Measurements from ENCODE around the gene PPP2CA. TPM values are rescaled to one million over a fixed set of nuclear protein-coding genes. Genes with fewer than 3 reads are reported as not detected.
"Not testable (repeated sequence)": the region's sequence is repeated elsewhere in the genome, so short reads cannot be mapped to it uniquely, and the experiment has no call there.

PPP2CA gene
- total RNA-seq, 2 donors from 2014 or later = 137 to 147 TPM

- no peak for TF ChIP-seq CTCF (IDR thresholded peaks at IDR 0.05)
- H3K4me3 ChIP-seq = no peak overlapping the region
- H3K27me3 ChIP-seq = no peaks in the 10 kb centered on the region
- H3K36me3 ChIP-seq = no peaks in the 10 kb centered on the region
- DNase-seq (ENCODE audit: low spot score) = no peak
- H3K4me1 ChIP-seq = no peaks in the 10 kb centered on the region
- peaks cover 0 to 19% of the 10 kb centered on the region in 2 donors for H3K9me3 ChIP-seq
- no peak overlapping the region for H3K27ac ChIP-seq
Measured at GRCh38 chr5:134267366-134268018, 41.6 kb upstream of the PPP2CA start.

DNA sequence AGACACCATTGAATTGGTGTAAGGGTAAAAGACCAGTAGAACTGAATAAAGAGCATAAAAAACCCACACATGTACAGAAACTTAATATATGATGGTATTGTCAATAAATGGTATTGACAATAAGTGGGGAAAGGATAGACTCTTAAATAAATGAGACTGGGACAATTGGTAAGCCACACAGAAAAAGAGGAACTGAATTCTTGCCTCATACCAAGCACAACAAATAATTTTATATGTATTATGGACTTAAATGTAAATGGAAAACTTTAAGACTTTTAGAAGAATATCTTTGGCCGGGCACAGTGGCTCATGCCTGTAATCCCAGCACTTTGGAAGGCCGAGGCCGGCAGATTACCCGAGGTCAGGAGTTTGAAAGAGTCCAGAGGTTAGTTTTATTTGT lies 37.9 kb upstream of the PPP2CA start:
- no peak for DNase-seq (ENCODE audit: low spot score)
- H3K36me3 ChIP-seq = no peaks in the 10 kb centered on the region
- no peaks in the 10 kb centered on the region for H3K27me3 ChIP-seq
- H3K9me3 ChIP-seq = peaks cover 0 to 14% of the 10 kb centered on the region in 2 donors
- no peak for TF ChIP-seq CTCF (IDR thresholded peaks at IDR 0.05)
- H3K4me1 ChIP-seq = no peaks in the 10 kb centered on the region
- H3K4me3 ChIP-seq = no peak overlapping the region
- H3K27ac ChIP-seq = no peak overlapping the region

DNA sequence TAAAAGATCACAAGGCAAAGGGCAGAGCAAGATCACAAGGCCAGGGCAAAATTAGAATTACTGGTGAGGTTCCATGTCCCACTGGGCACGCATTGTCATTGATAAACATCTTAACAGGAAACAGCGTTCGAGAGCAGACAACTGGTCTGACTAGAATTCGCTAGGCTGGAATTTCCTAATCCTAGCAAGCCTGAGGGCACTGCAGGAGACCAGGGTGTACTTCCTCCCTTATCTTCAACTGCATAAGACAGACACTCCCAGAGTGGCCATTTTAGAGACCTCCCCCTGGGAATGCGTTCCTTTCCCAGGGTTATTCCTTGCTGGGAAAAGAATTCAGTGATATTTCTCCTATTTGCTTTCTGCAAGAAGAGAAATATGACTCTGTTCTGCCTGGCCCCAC lies 36.8 kb upstream of the PPP2CA start:
- H3K4me3 ChIP-seq; H3K36me3 ChIP-seq; H3K27me3 ChIP-seq; DNase-seq (ENCODE audit: low spot score); H3K4me1 ChIP-seq; H3K27ac ChIP-seq: not testable (repeated sequence)
- H3K9me3 ChIP-seq = peaks cover 0 to 14% of the 10 kb centered on the region in 2 donors

DNA sequence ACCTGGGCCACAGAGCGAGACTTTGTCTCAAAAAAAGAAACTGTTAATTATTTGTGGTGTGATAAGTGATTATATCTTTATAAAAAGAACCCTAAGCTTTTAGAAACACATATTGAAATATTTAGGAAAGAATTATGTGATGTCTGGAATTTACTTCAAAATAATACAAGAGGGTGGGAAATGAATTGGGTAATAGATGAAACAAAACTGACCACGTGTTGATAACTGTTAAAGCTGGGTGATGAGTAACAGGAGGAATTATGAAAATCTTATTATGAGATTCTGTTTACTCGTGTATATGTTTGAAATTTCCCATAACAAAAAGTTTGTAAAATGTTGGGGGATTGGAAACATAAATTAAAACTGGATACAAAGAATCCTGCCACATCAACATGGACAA lies 33.0 kb upstream of the PPP2CA start:
- Histone ChIP-seq H3K27me3 (no peaks in the 10 kb centered on the region), H3K27ac (no peak overlapping the region), H3K4me3 (no peak overlapping the region), H3K36me3 (no peaks in the 10 kb centered on the region), H3K9me3 (peaks cover 0 to 9% of the 10 kb centered on the region in 2 donors), H3K4me1 (peaks cover 0 to 18% of the 10 kb centered on the region in 2 donors)
- no peak for TF ChIP-seq CTCF (IDR thresholded peaks at IDR 0.05)
- no peak for DNase-seq (ENCODE audit: low spot score)

- TF ChIP-seq CTCF (IDR thresholded peaks at IDR 0.05) = no peak
- H3K4me1 ChIP-seq = peaks cover 0 to 18% of the 10 kb centered on the region in 2 donors
- H3K9me3 ChIP-seq = peaks cover 0 to 2% of the 10 kb centered on the region in 2 donors
- H3K27me3 ChIP-seq = no peaks in the 10 kb centered on the region
- no peak overlapping the region for H3K4me3 ChIP-seq
- no peaks in the 10 kb centered on the region for H3K36me3 ChIP-seq
- H3K27ac ChIP-seq = no peak overlapping the region
- no peak for DNase-seq (ENCODE audit: low spot score)
Measured at GRCh38 chr5:134257176-134257575, 31.3 kb upstream of the PPP2CA start.

- Histone ChIP-seq H3K27ac (no peak overlapping the region), H3K36me3 (no peaks in the 10 kb centered on the region), H3K4me3 (no peak overlapping the region), H3K9me3 (no peaks in the 10 kb centered on the region), H3K27me3 (no peaks in the 10 kb centered on the region), H3K4me1 (peaks cover 0 to 18% of the 10 kb centered on the region in 2 donors)
- TF ChIP-seq CTCF (IDR thresholded peaks at IDR 0.05) = no peak
- no peak for DNase-seq (ENCODE audit: low spot score)
Measured at GRCh38 chr5:134255418-134256150, 29.7 kb upstream of the PPP2CA start.

DNA sequence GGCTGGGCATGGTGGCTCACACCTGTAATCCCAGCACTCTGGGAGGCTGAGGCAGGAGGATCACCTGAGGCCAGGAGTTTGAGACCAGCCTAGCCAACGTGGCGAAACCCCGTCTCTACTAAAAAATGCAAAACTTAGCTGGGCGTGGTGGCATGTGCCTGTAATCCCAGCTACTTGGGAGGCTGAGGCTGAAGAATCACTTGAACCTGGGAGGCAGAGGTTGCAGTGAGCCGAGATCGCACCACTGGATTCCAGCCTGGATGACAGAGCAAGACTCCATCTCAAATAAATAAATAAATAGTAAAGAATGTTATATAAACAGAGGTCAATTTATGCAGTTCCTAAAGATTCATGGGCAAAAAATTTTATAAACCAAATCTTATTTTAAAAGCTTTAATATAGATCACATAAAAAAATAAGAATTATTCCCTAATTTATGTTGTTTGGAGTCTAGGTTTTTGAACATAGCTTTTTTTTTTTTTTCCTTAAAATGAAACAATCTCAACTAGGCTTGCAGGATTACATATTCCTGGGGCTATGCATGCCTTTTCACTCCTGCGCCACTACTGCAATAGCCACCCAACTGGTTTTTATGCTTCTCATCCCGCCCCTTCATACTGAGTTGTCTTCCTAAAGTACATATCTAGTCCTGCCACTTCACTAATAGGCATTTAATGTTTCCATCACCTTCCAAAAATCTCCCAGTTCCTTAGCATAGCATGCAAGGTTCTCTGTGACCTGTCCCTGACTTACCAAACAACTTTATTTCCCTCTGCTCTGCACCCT lies 27.7 kb upstream of the PPP2CA start:
- not testable (repeated sequence) for H3K4me3 ChIP-seq; H3K36me3 ChIP-seq; DNase-seq (ENCODE audit: low spot score); H3K27me3 ChIP-seq; H3K27ac ChIP-seq; H3K9me3 ChIP-seq
- peaks cover 0 to 18% of the 10 kb centered on the region in 2 donors for H3K4me1 ChIP-seq

All from right atrium auricular region (tissue), 2 donors.